Fibroblast of skin of right quadriceps (primary cell): ENCODE results near the gene TAF6L.
"Not testable (repeated sequence)": the region's sequence is repeated elsewhere in the genome, so short reads cannot be mapped to it uniquely, and the experiment has no call there.

Source experiments
- DNase-seq: peaks from one replicate; pipeline ENCODE4 v3.0.0-alpha.2; 2013

TAF6L gene, protein sequence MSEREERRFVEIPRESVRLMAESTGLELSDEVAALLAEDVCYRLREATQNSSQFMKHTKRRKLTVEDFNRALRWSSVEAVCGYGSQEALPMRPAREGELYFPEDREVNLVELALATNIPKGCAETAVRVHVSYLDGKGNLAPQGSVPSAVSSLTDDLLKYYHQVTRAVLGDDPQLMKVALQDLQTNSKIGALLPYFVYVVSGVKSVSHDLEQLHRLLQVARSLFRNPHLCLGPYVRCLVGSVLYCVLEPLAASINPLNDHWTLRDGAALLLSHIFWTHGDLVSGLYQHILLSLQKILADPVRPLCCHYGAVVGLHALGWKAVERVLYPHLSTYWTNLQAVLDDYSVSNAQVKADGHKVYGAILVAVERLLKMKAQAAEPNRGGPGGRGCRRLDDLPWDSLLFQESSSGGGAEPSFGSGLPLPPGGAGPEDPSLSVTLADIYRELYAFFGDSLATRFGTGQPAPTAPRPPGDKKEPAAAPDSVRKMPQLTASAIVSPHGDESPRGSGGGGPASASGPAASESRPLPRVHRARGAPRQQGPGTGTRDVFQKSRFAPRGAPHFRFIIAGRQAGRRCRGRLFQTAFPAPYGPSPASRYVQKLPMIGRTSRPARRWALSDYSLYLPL

DNA sequence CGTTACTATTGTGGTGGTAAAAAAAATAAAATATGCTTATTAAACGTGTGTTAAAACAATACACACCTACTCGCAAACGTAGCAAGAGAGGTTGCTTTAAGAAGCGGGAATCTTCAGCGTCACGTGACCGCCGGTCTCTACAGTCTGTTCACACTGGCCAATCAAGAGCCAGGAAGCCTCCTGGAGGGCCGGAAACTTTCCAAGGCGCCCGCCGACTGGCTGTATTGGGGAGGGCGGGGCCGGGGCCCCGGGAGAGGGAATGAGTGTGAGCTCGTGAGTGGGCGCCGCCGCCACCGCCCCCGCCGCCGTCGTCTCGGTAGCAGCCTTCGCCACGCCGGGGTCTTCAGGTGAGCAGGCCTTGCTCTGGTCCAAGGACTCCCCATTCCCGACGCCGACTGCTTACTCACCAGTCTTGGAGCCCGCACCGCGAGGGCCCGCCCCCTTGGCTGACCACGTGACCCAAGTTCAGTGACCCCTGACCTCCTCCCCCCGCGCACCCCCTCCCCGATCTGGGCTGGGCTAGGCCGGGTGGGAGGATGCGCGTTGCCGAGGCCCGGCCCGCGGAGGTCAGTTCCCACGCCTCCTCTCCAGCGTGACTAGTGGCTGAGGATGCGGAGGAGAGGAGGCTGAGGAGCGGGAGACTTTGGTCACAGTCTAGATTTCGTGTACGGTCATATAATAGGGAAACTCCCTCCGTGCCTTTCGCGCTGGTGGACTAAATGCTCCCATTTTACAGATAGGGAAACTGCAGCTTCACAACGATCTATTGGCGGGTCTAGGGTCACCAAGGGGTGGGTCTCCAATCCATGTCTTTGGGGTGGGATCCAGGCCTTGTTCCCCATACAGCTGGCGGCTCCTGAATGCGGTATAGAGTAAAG, at the start of gene TAF6L:
TAF6L (plus strand) TSS at position 253 of the 878 bp plus-strand sequence. CDS start 4,388 bp downstream, outside the sequence.
- DNase-seq, result peak; percentile 97

DNA sequence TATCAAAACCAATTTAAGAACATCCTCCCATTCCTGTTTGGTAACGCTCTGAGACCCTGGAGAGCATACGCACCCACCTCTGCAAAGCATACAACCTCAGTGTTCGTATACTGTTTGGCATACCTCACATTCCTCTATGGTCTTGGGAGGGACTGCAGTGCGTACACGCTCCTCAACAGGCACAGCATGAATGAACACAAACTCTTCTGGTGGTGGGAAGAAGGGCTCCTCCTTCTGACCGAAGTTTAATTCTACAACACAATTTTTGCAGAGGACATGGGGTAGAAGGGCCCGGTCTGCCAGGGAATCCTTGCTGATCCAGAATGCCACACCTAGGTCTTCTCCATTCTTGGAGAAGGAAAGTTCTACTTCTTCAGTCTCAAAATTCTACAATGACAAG, 49.2 kb upstream of the TAF6L start:
- peak; percentile 41 for DNase-seq

DNA sequence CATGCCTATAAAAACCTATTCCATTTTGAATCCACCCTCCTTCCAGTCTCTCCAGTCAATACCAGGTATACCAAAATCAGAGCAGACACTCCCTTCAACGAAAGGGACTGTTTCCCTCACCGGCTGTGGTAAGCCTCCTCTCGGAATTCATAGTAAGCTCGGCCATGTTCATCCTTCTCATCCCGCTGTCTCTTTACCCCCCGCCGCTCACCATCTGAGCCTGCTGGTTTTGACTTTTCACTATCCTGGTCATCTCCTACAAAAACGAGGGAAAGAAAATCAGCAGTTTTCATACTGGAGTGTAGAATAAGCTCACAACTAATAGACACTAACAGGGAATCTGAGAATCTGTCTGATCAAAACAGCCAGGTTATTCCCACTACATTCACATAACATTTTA, 47.0 kb upstream of the TAF6L start:
- DNase-seq, result no peak

DNA sequence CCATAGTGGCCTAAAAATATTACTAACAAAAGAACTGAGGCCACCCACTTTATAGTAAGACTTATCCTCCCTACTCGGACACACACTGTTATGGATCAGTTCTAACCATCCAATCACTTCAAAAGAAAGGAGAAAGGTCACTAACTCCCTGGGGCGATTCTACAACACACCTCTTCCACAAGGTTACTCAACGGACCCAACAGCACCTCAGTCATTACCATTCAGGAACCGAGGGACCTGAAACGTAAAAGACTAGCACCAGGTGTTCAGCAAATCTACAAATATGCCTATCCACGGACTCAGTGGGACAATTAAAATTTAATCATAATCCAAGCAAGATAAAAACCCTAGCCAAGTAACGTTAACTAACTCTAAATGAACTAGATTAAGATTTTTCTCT, 45.5 kb upstream of the TAF6L start:
- DNase-seq, result no peak

DNA sequence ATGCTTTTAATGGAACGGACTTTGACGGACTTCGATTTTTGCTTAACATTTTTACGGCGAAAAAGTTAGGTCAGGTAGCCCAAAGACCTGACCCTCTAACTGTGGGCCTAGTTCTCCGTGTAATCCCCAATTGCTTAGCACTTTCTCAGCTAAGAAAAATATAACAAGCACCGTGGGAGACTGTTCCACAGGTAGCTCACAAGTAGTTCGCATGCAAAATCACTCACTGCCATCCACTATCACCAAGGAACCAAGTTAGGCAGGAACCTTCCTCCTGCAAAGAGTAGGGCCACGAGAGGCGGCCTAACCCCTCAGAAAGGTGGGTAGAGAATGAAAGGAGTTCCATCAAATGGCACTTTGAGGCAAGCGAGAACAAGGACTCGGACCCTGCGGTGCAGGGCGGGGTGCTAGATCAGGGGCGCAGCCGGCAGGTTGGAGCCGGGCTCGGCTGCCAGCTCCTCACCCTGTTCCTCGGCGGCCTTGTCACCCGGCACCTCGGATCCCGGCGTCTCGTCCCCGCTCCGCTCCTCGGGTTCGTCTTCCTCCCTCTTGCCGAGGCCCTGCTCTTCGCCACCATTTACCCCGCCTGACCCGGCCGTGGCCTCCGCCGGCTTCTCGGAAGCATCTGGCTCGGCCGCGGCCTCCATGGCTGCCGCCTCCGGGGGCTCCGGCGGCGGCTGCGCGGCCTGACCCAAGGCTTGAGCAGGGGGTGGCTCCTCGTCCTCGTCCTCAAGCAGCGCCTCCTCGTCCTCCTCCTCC, 44.9 kb upstream of the TAF6L start:
- no peak for DNase-seq

DNA sequence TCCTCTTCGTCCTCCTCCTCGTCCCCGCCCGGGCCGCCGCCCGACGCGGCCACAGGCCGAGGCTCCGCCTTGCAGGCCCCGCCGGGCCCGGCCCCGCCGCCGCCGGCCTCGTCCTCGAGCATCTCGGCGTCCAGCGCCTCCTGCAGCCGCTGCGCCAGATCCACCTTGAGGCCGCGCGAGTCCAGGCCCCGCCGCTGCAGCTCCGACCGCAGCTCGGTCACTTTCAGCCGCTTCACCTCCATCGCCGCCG, 44.4 kb upstream of the TAF6L start:
- no peak for DNase-seq

DNA sequence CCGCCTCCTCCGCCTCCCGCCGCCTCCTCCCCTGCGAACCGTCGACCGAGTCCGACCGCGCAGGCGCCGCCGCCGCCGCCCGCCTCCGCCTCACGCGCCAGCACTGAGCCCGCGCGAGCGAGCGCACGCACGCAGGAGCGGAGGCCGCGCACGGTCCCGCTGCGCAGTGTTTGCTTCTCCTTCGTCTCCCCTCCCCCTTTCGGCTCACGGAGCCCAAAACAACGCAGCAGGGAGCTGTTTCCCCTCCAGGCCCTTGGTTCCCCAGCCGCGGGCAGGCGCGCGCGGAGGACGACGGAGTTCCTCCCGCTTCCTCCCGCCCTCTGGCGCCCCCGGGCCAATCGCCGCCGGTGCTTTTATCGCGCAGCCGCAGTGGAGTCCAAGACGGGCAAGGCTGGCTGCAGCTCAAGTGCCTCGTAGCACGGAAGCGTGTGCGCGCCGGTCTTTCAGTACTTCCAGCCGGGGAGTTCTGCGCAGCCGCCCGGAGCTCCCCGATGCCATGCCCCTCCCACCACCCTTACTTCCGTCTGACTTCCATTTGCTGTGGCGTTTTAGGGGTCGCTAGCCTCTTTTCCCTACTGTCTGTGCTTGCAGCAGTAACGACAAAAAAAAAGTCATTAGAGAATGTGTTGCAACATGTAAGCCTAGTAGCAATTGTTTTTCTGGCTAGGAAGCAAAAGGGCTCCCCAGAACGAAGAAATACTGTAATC, 43.9 kb upstream of the TAF6L start, which contains the start of gene HNRNPUL2:
HNRNPUL2 (minus strand) TSS at position 293 of the 707 bp plus-strand sequence. CDS start 301 bp downstream, outside the sequence.
- peak; percentile 100 for DNase-seq

DNA sequence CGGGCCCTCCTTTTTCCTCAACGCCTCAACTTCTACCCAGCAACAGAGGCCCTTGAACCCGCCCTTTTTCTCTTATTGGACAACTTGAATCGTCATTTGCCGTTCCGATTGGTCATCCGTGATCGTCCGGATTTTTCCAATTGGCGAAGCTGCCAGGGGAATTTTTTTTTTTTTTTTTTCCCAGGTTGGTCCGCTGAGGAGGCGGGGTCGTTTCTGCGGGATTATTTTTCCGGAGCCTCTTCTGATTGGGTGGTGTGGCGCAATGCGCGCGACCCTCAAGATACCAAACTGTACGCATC, 43.4 kb upstream of the TAF6L start:
- peak; percentile 99 for DNase-seq

DNA sequence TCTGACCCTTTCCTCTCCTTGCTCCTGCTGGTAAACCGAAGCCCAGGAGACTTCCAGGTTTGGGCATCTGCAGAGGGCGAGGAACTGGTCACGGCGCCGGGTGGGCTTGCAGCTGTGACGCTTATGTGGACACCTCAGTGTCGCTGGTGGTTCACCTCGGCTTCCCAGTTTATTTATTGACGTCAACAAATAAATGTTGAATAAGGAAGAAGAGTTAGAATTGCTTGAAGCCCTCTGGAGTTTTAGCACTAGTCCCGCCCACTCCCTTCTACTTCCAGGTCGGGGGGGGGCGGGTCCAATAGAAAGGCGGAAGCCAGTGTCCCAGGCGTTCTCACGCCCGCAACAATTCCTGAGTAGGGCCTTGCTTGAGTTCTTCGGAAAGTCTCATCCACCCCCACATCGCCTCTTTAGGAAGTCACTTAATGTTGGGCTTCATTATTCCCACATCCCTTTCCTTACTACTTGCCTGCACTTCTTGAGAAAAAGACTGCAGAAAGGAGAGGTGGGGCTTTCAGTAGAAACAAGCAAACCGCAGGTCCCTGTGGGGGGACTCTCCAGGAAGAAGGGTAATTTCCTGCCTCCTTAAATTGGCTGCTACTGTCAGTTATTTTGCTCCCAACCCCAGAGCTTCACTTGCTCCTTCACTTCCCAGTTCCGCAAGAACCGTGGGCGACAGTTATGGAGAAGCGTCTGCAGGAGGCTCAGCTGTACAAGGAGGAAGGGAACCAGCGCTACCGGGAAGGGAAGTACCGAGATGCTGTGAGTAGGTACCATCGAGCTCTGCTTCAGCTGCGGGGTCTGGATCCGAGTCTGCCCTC, 42.8 kb upstream of the TAF6L start, which contains the start of gene TTC9C:
TTC9C (plus strand) TSS at position 316 of the 818 bp plus-strand sequence; CDS start at position 679, 363 bp downstream.
- DNase-seq, result peak; percentile 88

DNA sequence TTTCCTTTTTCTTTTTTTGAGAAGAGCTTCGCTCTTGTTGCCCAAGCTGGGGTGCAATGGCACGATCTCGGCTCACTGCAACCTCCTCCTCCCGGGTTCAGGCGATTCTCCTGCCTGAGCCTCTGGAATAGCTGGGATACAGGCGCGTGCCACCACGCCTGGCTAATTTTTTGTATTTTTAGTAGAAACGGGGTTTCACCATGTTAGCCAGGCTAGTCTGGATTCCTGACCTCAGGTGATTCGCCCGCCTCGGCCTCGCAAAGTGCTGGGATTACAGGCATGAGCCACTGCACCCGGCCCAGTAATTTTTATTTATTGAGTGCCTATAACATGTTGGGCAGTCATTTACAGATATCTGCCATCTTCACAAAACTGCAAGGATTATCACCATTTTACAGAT, 41.1 kb upstream of the TAF6L start:
- not testable (repeated sequence) for DNase-seq

DNA sequence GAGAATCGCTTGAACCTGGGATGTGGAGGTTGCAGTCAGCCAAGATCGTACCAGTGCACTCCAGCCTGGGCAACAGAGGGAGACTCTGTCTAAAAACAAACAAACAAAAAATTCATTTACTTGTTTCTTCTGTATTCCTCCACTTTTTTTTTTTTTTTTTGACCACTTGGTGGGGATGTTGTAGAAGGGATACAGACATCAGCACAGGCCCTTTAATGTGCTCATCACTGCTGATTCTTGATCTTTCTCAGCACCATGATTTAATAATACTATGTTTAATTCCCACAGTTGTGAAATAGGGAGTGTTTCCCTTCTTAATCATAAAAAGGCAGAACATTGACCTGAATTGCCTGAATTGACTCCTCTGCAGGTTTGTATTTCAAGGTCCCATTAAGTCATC, 38.4 kb upstream of the TAF6L start:
- DNase-seq, result peak; percentile 27

DNA sequence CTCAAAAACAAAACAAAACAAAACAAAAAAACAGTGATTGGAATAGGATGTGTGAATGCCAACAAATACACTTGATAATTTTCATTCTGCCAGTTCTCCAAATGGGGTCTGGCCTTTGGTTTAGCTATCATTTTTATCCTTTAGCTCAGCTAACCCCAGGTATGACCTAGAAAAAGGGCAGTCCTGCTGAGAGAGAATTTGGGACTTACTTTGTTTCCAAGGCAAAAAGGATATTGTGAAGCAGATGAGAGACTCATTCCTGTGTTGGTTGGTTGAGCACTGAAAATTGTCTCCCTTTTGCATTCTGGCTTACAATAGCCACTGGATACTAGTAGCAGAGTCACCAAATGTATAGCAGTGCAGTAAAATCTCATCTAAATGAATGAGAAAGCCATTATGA, 34.0 kb upstream of the TAF6L start:
- no peak for DNase-seq

DNA sequence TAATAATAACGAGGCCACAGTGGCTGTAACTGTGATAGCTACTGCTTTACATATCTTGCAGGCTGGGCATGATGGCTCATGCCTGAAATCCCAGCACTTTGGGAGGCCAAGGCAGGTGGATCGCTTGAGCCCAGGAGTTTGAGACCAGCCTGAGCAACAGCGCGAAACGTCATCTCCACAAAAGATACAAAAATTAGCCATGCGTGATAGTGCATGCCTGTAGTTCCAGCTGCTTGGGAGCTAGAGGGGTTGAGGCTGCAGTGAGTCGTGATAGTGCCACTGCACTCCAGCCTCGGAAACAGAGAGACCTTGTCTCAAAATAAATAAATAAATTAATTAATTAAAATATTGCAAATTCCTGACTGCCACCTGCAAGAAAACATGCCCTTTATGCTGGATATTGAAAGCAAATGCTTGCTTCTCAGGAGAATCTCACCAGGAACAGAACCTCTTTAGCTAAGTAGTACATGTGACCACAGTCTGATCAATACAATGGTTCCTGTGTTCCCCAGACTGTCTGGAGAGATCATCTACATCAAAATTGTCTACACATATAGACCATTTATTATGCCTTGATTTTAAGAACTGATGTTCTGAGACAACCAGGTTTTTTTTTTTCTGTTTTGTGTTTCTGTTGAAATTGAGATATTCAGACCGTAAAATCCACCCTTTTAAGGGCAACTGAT, 23.6 kb upstream of the TAF6L start:
- no peak for DNase-seq

DNA sequence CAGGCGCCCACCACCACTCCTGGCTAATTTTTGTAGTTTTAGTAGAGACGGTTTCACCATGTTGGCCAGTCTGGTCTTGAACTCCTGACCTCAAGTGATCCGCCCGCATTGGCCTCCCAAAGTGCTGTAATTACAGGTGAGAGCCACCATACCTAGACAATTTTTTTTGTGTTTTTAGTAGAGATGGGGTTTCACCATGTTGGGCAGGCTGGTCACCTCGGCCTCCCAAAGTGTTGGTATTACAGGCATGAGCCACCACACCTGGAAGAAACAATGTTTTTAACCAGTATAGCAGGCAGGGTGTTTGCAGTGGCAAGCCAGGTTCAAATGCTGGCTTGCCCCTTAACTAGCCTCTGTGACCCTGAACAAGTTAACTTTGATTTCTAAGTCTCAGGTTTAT, 21.3 kb upstream of the TAF6L start:
- not testable (repeated sequence) for DNase-seq

DNA sequence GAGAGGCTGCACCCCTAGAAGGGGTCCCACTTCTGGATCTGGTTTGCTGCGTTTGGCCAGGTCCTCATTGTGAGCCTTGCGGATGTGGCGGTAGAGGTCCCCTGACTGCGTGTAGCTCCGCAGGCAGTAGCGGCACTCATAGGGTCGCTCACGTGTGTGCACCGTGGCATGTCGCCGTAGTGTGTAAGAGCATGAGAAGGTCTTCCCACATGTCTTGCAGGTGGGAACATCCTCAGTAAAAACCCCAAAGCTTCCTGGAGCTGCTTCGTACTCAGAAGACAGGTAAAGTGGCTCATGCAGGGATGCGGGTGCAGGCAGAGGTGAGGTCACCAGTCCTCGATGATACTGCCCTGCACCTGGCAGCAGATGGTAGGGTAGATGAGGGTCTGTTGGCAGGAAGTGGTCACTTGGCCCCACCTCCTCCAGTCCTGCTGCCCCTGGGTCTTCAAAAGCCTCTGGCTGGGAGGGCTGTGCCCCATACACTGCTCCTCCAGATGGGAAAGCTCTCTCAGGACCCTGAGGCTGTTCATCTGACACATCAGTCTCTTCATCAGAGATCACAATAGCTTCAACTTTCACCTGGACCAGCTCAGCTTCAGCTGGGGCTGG, 18.9 kb upstream of the TAF6L start:
- DNase-seq, result no peak

DNA sequence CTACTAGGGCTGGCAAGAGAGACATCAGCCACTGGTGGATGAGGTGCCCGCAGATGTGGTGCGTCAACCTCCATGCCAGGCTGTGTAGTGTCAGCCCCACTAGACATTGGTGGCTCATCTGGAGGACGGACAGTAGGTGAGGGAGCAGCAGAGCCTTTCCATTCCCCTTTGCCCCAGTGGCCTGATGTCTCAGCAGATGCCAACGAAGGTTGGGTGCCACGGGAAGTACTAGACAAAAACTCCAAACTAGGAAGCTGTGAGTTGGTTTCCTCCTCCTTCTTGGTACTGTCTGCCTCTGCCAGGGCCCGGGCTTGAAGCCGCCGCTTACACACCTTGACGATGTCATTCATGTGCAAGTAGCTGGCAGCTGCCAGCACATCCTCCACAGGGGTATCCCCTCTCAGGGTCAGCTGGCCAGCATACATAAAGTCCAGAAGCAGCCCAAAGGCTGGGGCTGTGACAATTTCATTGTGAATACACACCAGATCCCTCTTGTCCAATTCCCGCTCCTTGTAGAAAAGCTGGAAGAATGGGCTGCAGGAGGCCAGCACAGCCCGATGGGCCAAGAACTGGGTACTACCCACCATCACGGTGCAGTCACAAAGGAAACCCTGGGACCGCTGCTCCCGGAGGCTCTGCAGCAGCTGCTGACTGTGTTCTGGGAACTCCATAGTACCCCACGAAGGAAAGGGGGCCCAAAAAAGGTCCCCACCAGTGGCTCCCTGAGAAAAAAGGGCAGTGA, 18.0 kb upstream of the TAF6L start:
- DNase-seq, result no peak

DNA sequence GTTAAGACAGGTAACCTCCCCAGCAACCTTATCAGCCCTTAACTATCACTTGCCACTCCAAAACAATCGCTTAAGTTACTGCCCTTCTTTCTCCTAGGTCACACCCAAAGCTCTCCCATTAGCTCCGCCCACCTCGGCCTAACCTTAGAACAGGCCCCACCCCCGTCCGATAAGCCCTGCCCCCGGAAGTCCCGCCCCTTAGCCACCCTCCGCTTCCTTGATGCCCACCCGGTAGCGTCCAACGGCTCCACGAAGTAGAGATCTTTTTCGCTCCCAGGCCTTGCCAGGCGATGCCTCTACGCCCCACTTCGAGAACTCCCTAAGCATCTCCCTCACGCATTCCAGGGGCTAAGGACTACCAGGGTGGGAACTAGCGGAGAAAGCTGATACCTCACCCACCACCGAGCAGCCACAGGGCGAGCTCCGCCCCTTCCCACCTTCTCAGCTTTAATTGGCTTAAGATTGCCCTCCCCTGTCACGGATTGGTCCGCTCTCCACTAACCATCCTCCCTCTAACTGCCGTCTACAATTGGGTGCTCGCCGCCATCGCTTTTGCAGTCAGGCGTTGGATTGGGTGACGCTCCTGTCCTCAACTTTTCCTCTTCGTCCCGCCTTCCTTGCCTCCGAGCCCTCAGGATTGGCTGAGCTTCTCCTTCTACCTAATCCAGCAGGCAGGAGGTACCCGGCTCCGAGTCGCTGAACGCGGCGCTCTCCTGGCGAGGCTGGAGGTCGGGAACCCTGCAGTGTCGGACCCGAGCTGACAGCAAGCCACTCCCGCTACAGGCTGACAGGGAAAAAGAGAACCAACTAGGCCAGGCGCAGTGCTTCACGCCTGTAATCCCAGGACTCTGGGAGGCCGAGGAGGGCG, 17.2 kb upstream of the TAF6L start, which contains the start of gene ZBTB3:
ZBTB3 (minus strand) TSS at position 425 of the 868 bp plus-strand sequence. CDS start 496 bp downstream, outside the sequence.
- DNase-seq, result peak; percentile 99

DNA sequence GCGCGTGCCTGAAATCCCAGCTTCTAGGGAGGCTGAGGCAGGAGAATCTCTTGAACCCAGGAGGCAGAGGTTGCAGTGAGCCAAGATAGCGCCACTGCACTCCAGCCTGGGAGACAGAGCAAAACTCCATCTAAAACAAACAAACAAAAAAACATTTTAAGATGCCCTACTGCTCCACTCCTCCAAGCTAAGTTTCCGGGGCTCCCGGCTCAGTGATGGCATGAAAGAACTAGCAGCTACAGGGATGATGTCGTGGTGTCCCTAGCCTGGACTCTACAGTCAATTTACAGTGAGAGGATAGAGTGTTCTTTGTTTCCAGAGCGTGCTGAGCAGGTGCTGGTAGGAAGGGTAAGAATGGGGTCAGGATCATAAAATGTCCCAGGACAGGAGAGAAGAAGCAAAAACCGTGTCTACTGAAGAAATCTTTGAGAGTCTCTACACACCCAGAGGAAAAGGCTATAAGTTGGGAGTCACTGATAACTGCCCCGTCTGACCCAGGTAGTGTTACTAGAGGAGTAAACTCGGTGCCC, 16.0 kb upstream of the TAF6L start:
- no peak for DNase-seq
